HG03108 (cell line): Measurements from ENCODE around the gene ANKRD63.

ENCODE experiments used
- ATAC-seq: cut with Tn5 transposase; IDR thresholded peaks from one replicate; pipeline ENCODE4 v1.9.1; 2021; ENCODE audit warnings: moderate library complexity; ENCODE audit not compliant: unreplicated experiment

ANKRD63 gene

DNA sequence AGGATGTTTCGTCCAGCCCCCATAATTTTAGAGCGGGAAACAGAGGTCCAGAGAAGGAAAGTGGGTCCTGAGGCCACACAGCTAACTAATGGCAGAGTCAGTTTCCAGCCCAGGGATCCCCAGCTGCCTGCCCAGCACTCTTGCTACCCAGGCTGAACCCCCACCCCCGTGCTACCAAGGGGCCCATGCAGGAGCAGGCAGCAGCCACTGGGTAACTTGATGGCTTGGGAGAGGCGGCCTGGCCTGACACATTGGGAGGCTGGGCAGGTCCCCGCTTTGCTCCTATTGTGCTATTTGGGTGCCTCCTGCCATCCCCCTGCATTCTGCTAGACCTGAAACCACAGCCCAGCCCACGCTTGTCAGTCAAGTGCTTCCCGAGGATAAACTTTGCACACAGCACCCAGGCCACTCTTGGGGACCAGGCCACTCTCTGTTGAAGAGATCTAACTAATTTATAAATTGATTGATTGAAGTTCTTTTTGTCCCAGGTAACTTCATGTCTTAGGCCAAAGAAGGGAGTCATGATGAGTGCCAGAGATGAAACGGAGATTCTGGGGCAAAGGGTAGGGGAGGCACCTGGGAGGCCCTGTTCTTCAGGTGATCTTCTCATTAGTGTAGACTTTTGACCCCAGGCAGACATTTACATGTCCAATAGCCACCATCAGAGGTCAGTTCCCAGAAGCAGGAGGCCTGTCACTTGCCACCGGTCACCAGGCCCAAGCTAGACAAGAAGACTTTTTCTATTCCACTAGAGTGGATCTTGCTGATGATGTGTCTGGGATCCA lies 37.0 kb downstream of the ANKRD63 start:
- no peak for ATAC-seq

GRCh38 chr15:40244961-40245523 lies 37.8 kb downstream of the ANKRD63 start:
- no peak for ATAC-seq

- ATAC-seq, result no peak
Measured at GRCh38 chr15:40243126-40243810, 39.6 kb downstream of the ANKRD63 start.

DNA sequence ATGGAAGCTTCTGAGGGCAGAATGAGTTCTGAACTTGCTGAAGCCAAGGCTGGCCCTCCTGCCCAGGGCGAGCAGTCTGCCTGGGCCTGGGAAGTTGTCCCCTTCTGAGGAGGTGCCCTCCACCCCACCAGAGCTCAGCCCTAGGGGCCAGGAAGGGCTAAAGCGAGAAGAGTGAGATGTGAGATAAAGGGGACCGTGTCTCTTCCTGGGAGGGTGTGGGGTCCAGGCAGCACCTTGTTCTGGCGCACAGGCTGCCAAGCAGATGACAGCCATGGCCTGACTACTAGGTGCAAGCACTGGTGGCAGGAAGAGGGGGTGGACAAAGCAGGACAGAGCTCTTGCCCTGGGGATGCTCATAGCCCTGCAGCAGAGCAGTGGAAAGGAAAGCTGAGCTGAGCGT lies 40.3 kb downstream of the ANKRD63 start:
- no peak for ATAC-seq

- no peak for ATAC-seq
Measured at GRCh38 chr15:40242213-40242599, 40.7 kb downstream of the ANKRD63 start.

DNA sequence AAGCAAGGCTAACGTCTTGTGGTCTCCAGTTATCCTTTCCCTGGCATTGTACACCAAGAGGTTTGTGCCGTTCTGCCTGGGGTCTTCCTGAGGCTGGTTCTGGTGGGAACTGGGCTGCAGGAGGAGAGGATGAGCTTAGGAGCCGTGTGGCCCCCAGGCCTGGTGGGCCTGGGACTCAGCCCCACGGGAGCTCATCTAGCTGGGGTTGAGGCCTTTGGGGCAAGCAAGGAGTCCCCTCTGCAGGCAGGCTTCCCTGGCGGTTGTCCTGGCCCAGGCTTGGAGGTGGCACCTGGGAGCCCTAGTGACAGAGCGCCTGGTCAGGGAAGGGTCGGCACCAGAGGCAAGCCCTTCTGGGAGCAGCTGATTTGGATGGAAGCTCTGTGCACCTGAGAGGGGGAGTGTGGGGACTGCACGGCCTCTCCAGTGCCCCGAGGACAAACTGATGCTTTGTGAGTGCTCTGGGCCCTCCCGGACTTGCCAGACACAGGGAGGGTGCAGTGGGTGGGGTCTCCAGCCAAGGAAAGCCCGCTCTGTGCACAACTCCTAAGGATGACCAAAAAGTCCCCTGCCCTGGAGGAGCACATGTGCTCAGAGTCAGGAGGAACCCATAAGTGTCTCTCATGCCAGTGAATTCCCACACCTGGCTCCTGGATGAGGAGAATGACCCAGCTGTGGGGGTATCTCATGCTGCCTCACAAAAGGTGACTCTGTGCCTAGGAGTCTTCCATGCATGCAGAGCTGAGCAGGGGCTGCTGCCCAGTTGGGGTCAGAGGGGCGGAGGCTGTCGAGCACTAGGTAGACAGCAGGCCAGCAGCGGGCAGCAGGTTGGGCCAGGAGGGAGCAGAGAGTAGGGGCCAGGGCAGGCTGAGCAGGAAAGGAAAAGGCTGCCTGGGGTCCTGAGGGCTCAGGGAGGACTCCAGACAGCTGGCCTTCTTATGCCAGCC lies 41.3 kb downstream of the ANKRD63 start:
- no peak for ATAC-seq

GRCh38 chr15:40240619-40241221 lies 42.1 kb downstream of the ANKRD63 start:
- ATAC-seq, result no peak

DNA sequence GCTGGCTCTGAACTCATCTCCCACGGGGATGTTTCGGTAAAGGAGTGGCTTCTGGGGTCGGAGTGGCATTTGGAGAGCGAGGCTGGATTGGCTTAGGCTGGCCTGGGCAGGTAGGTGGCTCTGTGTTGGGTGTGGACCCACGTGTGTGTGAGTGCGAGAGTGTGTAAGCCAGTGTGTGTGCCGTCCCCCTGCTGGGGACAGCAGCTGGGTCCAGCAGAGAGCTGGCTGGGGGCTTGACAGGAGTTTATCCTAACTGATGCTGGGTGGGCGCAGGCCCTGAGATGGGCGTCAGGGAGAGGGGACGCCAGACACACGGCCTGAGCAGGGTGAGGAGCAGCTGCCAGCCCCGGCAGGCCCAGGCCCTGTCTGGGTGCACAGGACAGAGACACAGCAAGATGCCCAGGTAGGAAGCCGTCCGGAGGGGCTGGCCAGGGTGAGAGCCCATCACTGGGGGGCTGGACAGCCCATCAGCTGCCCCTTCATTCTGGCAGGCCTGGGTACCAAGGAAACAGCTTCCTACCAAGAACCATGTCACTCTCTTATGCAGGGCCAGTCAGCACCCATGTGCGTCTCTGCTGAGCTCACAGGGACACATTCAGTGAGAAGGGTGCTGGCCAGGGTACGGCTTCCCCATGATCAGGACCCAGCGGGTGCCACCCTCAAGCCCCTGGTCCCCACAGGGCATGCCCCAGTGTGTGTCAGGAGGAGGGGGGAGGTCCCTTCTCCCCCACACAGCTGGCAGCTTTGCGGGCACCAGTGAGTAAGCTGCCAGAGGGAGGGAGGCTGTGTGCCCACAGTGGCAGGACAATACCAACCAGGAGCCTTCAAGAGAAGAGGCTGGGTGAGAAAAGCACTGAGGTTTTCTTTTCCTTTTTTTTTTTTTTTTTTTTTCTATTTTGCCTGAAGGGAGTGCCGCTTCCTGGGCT lies 42.9 kb downstream of the ANKRD63 start:
- no peak for ATAC-seq

GRCh38 chr15:40239404-40239692 lies 43.5 kb downstream of the ANKRD63 start:
- ATAC-seq, result no peak

DNA sequence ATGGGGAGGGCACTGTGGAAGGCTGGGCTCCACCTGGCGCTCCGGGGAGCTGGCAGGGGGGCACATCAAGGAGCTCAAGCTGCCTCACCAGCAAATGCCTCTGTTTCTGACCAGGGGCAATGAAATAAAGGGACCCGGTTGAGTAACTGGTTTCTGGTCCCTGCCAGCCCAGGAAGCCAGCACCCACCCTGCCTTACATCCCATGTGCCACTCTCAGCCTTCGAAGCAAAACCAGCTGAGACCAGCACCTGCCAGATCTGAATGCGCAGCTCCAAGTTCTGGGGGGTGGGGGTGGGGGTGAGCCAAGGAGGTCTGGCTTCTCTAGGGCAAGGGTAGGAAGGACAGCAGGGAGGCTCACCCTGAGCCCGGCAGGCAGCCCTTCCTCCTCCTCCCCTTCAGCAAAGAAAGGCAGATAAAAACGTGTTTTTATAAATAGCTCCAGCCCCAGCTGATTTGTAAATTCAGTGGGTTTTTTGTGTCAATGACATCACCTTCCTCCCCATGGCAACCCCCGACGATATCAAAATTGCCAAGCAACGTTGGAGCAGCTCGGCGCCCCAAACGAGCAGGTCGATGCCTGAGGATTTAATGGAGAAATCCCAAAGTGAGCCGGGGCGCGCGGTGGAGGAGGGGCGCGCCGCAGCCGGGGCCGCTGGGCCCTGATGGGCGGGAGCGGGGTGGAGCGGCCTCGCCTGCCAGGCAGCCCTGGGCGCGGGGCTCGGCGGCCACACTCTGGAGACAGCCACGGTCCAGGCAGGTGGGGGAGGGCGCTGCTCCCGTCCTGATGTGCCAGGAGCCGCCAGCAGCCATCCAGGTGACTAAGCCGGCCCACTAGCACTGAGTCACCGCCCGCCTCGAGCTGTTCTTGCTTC lies 44.1 kb downstream of the ANKRD63 start, which contains the start of gene PAK6:
TSS of gene PAK6 (plus strand) at position 532 of the 872 bp plus-strand sequence. CDS start 25,723 bp downstream, outside the sequence.
- ATAC-seq, result no peak

DNA sequence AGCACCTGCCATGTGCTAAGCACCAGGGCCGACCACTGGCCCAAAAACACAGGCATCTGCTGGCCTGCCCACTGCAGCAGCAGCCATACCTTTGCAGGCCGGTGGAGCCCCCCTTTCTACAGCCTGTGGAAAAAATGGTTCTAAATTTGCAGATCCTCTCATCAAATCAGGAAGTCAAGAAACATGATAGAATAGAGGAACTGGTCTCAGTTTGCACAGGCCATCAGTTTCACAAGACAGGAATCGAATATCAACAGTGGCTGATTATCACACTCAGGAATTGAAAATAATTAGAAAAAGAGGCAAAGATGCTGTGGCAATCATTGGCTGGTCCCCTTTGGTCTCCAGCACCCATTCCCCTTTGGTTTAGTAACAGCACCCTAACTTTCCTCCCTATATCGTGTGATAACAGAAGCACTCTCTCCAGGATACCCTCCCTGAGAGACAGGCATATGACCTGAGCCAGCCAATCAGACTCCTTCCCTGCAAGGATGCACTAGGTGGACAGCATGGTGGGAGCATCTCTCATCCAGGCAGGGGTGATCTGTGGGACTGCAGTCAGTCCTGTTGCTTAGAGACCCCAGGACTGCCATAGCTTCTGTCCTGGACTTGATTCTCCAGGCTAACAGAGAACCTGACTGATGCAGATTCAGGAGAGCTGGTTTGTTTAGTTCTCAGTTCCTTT lies 47.5 kb downstream of the ANKRD63 start:
- no peak for ATAC-seq

- ATAC-seq, result no peak
Measured at GRCh38 chr15:40234783-40235182, 48.1 kb downstream of the ANKRD63 start.

- ATAC-seq, result no peak
Measured at GRCh38 chr15:40233727-40234577, 48.9 kb downstream of the ANKRD63 start.

DNA sequence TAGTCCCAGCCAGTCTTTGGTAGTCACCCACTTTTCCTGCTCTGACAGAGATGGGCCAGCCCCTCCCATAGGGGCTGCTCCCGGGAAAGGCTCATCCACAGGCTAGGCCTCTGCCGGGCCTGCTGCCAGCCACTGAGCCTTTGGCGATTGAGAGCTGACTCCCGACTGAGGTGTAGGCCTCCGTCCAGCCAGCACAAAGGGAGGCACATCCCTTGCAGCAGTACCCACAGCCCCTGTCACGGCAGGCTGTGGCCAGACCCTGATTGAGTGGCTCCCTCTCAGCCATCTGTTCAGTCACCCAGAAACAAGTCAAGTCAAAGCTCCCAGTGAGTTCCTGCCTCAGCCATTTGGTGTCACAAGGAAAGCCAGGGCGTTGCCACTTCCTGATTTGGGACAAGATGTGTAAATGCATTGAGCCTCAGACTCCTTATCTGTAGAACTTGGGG lies 50.2 kb downstream of the ANKRD63 start:
- ATAC-seq, result no peak
